GM21737 (cell line): ENCODE data around the gene FXYD4.
"Not testable (repeated sequence)": the region's sequence is repeated elsewhere in the genome, so short reads cannot be mapped to it uniquely, and the experiment has no call there.

Experiments used
- ATAC-seq: cut with Tn5 transposase; IDR thresholded peaks from one replicate; pipeline ENCODE4 v1.9.1; 2021; ENCODE audit warnings: mild to moderate bottlenecking, moderate library complexity; ENCODE audit not compliant: unreplicated experiment

FXYD4 gene

GRCh38 chr10:43410345-43410744 is 38.9 kb downstream of the FXYD4 start:
- ATAC-seq = no peak

GRCh38 chr10:43411536-43411935 is 40.1 kb downstream of the FXYD4 start:
- no peak for ATAC-seq

- no peak for ATAC-seq
Measured at GRCh38 chr10:43415544-43415943, 44.1 kb downstream of the FXYD4 start.

- ATAC-seq = no peak
Measured at GRCh38 chr10:43417950-43418768, 46.7 kb downstream of the FXYD4 start.

- ATAC-seq = peak; percentile 11
Measured at GRCh38 chr10:43419997-43420368, 48.5 kb downstream of the FXYD4 start.

GRCh38 chr10:43420369-43421200 is 49.1 kb downstream of the FXYD4 start:
- ATAC-seq = peak; percentile 86

GRCh38 chr10:43421201-43421507 is 49.7 kb downstream of the FXYD4 start:
- no peak for ATAC-seq

GRCh38 chr10:43421519-43421918 is 50.1 kb downstream of the FXYD4 start:
- no peak for ATAC-seq

- ATAC-seq = not testable (repeated sequence)
Measured at GRCh38 chr10:43421944-43422343, 50.5 kb downstream of the FXYD4 start.

GRCh38 chr10:43424416-43424815 is 53.0 kb downstream of the FXYD4 start:
- no peak for ATAC-seq
